Peyer's patch (tissue), 4 donors: ENCODE measurements around the gene SF1.

Source experiments
- CTCF ChIP-seq, 6 experiments: fragments of 450-650 bp in 4 of 6; fragments of 200-600 bp in 2 of 6; sonication (generic) in 1 of 6; IDR thresholded peaks; one replicate each; pipeline ENCODE4 v1.5.1; 2017 to 2019; ENCODE audit warnings: antibody characterized with exemption in 6 of 6, mild to moderate bottlenecking in 3 of 6, moderate library complexity in 1 of 6
- POLR2A ChIP-seq, 2 donors: fragments of 450-650 bp; IDR thresholded peaks; one replicate each; pipeline ENCODE4 v1.5.1; 2017; ENCODE audit warnings: antibody characterized with exemption in 2 of 2, mild to moderate bottlenecking in 2 of 2, moderate library complexity in 2 of 2

GRCh38 chr11:64789331-64790204 lies 11.2 kb upstream of the SF1 start:
- no peak for TF ChIP-seq CTCF (IDR thresholded peaks at IDR 0.05)
- TF ChIP-seq POLR2A (IDR thresholded peaks at IDR 0.05) = no peak
